Ishikawa (cell line): ENCODE data around the gene KCNK16.

Experiments used
- CEBPB ChIP-seq: IDR thresholded peaks from 2 replicates; pipeline ENCODE4 v1.6.1; 2012
- CREB1 ChIP-seq: IDR thresholded peaks from 2 replicates; pipeline ENCODE4 v1.6.1; 2012; ENCODE audit warnings: low read depth
- EGR1 ChIP-seq: IDR thresholded peaks from 2 replicates; pipeline ENCODE4 v1.6.1; 2012
- EP300 ChIP-seq: IDR thresholded peaks from 2 replicates; pipeline ENCODE4 v1.6.1; 2012; ENCODE audit warnings: borderline replicate concordance
- FOXM1 ChIP-seq: IDR thresholded peaks from 2 replicates; pipeline ENCODE4 v1.6.1; 2012; ENCODE audit warnings: low read depth, borderline replicate concordance
- NFIC ChIP-seq: IDR thresholded peaks from 2 replicates; pipeline ENCODE4 v1.6.1; 2012
- RAD21 ChIP-seq: IDR thresholded peaks from 2 replicates; pipeline ENCODE4 v1.6.1; 2012; ENCODE audit warnings: low read depth
- REST ChIP-seq: IDR thresholded peaks from 2 replicates; pipeline ENCODE4 v1.6.1; 2012; ENCODE audit warnings: low read depth, mild to moderate bottlenecking
- TAF1 ChIP-seq: IDR thresholded peaks from 2 replicates; pipeline ENCODE4 v1.6.1; 2012; ENCODE audit warnings: low read depth, mild to moderate bottlenecking
- TCF12 ChIP-seq: IDR thresholded peaks from 2 replicates; pipeline ENCODE4 v1.6.1; 2012; ENCODE audit warnings: low read depth
- TEAD4 ChIP-seq: IDR thresholded peaks from 2 replicates; pipeline ENCODE4 v1.6.1; 2012
- YY1 ChIP-seq: IDR thresholded peaks from 2 replicates; pipeline ENCODE4 v1.6.1; 2012; ENCODE audit warnings: low read depth
- ZBTB7A ChIP-seq: IDR thresholded peaks from 2 replicates; pipeline ENCODE4 v1.6.1; 2012; ENCODE audit warnings: low read depth
- TF ChIP-seq, protein P1 (sequence below): IDR thresholded peaks from 2 replicates; pipeline ENCODE4 v1.6.1; 2012
- TF ChIP-seq, protein P2 (sequence below): IDR thresholded peaks from 2 replicates; pipeline ENCODE4 v1.6.1; 2012

KCNK16 gene

GRCh38 chr6:39357998-39358686 lies 35.6 kb upstream of the KCNK16 start:
- TF ChIP-seq EGR1, result no peak
- TF ChIP-seq, protein P1, sequence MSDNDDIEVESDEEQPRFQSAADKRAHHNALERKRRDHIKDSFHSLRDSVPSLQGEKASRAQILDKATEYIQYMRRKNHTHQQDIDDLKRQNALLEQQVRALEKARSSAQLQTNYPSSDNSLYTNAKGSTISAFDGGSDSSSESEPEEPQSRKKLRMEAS, result no peak
- TF ChIP-seq TCF12, result no peak
- no peak for TF ChIP-seq TEAD4
- no peak for TF ChIP-seq ZBTB7A
- TF ChIP-seq CEBPB, result no peak
- TF ChIP-seq RAD21, result no peak
- no peak for TF ChIP-seq EP300
- TF ChIP-seq, protein P2, sequence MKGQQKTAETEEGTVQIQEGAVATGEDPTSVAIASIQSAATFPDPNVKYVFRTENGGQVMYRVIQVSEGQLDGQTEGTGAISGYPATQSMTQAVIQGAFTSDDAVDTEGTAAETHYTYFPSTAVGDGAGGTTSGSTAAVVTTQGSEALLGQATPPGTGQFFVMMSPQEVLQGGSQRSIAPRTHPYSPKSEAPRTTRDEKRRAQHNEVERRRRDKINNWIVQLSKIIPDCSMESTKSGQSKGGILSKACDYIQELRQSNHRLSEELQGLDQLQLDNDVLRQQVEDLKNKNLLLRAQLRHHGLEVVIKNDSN, result no peak
- TF ChIP-seq NFIC, result no peak

DNA sequence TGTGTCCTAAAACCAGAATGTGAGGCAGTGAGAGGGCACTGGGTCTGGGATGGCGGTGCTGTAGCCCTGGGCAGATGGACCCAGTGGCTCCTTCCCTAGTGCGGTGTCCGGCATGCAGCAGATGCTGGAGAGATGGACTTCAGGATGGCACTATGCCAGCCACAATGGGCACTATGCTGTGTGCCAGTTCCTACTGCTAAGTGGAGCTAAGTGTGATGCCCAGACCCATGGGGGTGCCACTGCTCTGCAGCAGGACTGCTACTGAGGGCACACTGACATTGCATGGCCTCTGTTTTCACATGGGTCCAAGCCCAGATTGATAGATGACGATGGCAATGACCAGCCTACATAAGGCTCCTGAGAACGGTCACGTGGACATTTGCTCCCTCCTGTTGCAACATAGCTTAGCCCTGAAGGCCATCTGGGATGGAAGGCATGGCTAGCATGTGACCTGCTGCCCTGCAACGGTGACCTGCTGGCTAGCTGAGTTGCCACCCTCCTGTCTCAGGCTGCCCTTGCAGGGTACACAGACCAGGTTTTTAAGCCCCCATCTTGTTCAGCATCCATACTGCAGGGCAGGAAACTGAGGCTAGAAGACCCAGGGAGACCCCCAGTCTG lies 31.3 kb upstream of the KCNK16 start:
- TF ChIP-seq REST, result no peak
- no peak for TF ChIP-seq TCF12
- TF ChIP-seq, protein P2, result no peak
- no peak for TF ChIP-seq RAD21
- no peak for TF ChIP-seq EGR1
- no peak for TF ChIP-seq EP300

GRCh38 chr6:39350723-39351505 lies 28.4 kb upstream of the KCNK16 start:
- TF ChIP-seq CREB1, result no peak
- TF ChIP-seq TAF1, result no peak
- no peak for TF ChIP-seq YY1
- no peak for TF ChIP-seq RAD21
- no peak for TF ChIP-seq NFIC
- TF ChIP-seq, protein P1, result no peak
- TF ChIP-seq TCF12, result no peak

GRCh38 chr6:39348740-39349139 lies 26.2 kb upstream of the KCNK16 start:
- TF ChIP-seq ZBTB7A (no peak), EGR1 (no peak), YY1 (no peak), CEBPB (no peak), REST (no peak), EP300 (no peak), NFIC (no peak), CREB1 (no peak), RAD21 (no peak), TAF1 (no peak), TCF12 (no peak), FOXM1 (no peak), TEAD4 (no peak)
- TF ChIP-seq, protein P1, result no peak
- TF ChIP-seq, protein P2, result no peak
